Measurements from ENCODE around the gene DLX4.

DLX4 gene

GRCh38 chr17:49980703-49981197, 11.8 kb downstream of the DLX4 start:
- no peak overlapping the region for H3K9ac ChIP-seq
- no peaks in the 10 kb centered on the region for H3K4me1 ChIP-seq (ENCODE audit: low read depth, poor library complexity, severe bottlenecking)
- TF ChIP-seq CTCF (conservative IDR thresholded peaks at IDR 0.05; ENCODE audit: low read depth, low read length): no peak
- no peak overlapping the region for H3K27ac ChIP-seq
- no peaks in the 10 kb centered on the region for H4K20me1 ChIP-seq (ENCODE audit: insufficient read depth)
- no peaks in the 10 kb centered on the region for H3K36me3 ChIP-seq (ENCODE audit: insufficient read depth)
- no peaks in the 10 kb centered on the region for H3K79me2 ChIP-seq (ENCODE audit: insufficient read depth, low read depth)
- H3K4me2 ChIP-seq: no peak overlapping the region
- no peak overlapping the region for H2AFZ ChIP-seq (ENCODE audit: low read depth)
- no peak overlapping the region for H3K4me3 ChIP-seq (IDR thresholded peaks at IDR 0.05; ENCODE audit: insufficient read depth, low read depth, low read length)
- peaks cover 89% of the 10 kb centered on the region for H3K27me3 ChIP-seq (ENCODE audit: insufficient read depth, low read depth)

GRCh38 chr17:49984283-49984682, 15.3 kb downstream of the DLX4 start:
- TF ChIP-seq CTCF (conservative IDR thresholded peaks at IDR 0.05; ENCODE audit: low read depth, low read length): no peak
- Histone ChIP-seq H2AFZ (ENCODE audit: low read depth) (no peak overlapping the region), H3K9ac (no peak overlapping the region), H3K4me2 (no peak overlapping the region), H3K4me3 (IDR thresholded peaks at IDR 0.05; ENCODE audit: insufficient read depth, low read depth, low read length) (no peak overlapping the region), H3K79me2 (ENCODE audit: insufficient read depth, low read depth) (no peaks in the 10 kb centered on the region), H3K27me3 (ENCODE audit: insufficient read depth, low read depth) (peaks cover 87% of the 10 kb centered on the region), H4K20me1 (ENCODE audit: insufficient read depth) (no peaks in the 10 kb centered on the region), H3K4me1 (ENCODE audit: low read depth, poor library complexity, severe bottlenecking) (no peaks in the 10 kb centered on the region), H3K36me3 (ENCODE audit: insufficient read depth) (no peaks in the 10 kb centered on the region), H3K27ac (no peak overlapping the region)

GRCh38 chr17:49984776-49985175, 15.8 kb downstream of the DLX4 start:
- no peaks in the 10 kb centered on the region for H3K36me3 ChIP-seq (ENCODE audit: insufficient read depth)
- no peak overlapping the region for H3K27ac ChIP-seq
- H3K4me3 ChIP-seq (IDR thresholded peaks at IDR 0.05; ENCODE audit: insufficient read depth, low read depth, low read length): no peak overlapping the region
- H4K20me1 ChIP-seq (ENCODE audit: insufficient read depth): no peaks in the 10 kb centered on the region
- H3K27me3 ChIP-seq (ENCODE audit: insufficient read depth, low read depth): peaks cover 87% of the 10 kb centered on the region
- no peak overlapping the region for H3K9ac ChIP-seq
- H3K79me2 ChIP-seq (ENCODE audit: insufficient read depth, low read depth): no peaks in the 10 kb centered on the region
- TF ChIP-seq CTCF (conservative IDR thresholded peaks at IDR 0.05; ENCODE audit: low read depth, low read length): no peak
- H3K4me2 ChIP-seq: no peak overlapping the region
- no peak overlapping the region for H2AFZ ChIP-seq (ENCODE audit: low read depth)
- no peaks in the 10 kb centered on the region for H3K4me1 ChIP-seq (ENCODE audit: low read depth, poor library complexity, severe bottlenecking)

- H2AFZ ChIP-seq (ENCODE audit: low read depth): no peak overlapping the region
- H3K4me2 ChIP-seq: no peak overlapping the region
- H3K36me3 ChIP-seq (ENCODE audit: insufficient read depth): no peaks in the 10 kb centered on the region
- TF ChIP-seq CTCF (conservative IDR thresholded peaks at IDR 0.05; ENCODE audit: low read depth, low read length): no peak
- H3K9ac ChIP-seq: no peak overlapping the region
- peaks cover 87% of the 10 kb centered on the region for H3K27me3 ChIP-seq (ENCODE audit: insufficient read depth, low read depth)
- H4K20me1 ChIP-seq (ENCODE audit: insufficient read depth): no peaks in the 10 kb centered on the region
- H3K4me1 ChIP-seq (ENCODE audit: low read depth, poor library complexity, severe bottlenecking): no peaks in the 10 kb centered on the region
- no peak overlapping the region for H3K27ac ChIP-seq
- no peak overlapping the region for H3K4me3 ChIP-seq (IDR thresholded peaks at IDR 0.05; ENCODE audit: insufficient read depth, low read depth, low read length)
- no peaks in the 10 kb centered on the region for H3K79me2 ChIP-seq (ENCODE audit: insufficient read depth, low read depth)
Observed at GRCh38 chr17:49985310-49985990, 16.5 kb downstream of the DLX4 start.

Data from KMS-11 (cell line).